Mesodermal cell (in vitro differentiated cells): ENCODE measurements around the gene ULBP3.
A peak's percentile ranks its signal among the peaks of the same experiment; 100 is the strongest.
"Not testable (repeated sequence)": the region's sequence is repeated elsewhere in the genome, so short reads cannot be mapped to it uniquely, and the experiment has no call there.

Experiments used
- H3K27ac ChIP-seq: 2 replicates; pipeline ENCODE4 v1.7.0; 2013; ENCODE audit warnings: mild to moderate bottlenecking, low read depth, low read length, moderate library complexity; ENCODE audit not compliant: severe bottlenecking
- H3K36me3 ChIP-seq: 2 replicates; pipeline ENCODE4 v1.7.1; 2013; ENCODE audit warnings: mild to moderate bottlenecking, low read length, moderate library complexity; ENCODE audit not compliant: control insufficient read depth, insufficient read depth
- H3K4me1 ChIP-seq: one replicate; pipeline ENCODE4 v1.7.1; 2013; ENCODE audit warnings: mild to moderate bottlenecking, low read length; ENCODE audit not compliant: insufficient read depth, control insufficient read depth, poor library complexity, severe bottlenecking
- H3K4me3 ChIP-seq: 2 replicates; pipeline ENCODE4 v1.7.0; 2013; ENCODE audit warnings: low read length, control low read depth, mild to moderate bottlenecking; ENCODE audit not compliant: insufficient read depth, poor library complexity, severe bottlenecking; ENCODE audit errors: extremely low read depth
- H3K9me3 ChIP-seq: 2 replicates; pipeline ENCODE4 v1.7.1; 2013; ENCODE audit warnings: mild to moderate bottlenecking, low read length, moderate library complexity; ENCODE audit not compliant: control insufficient read depth
- WGBS, 2 experiments: methylation state at CpG; one replicate each; pipeline ENCODE4 v1.1.5; 2013; ENCODE audit warnings: missing lambda C conversion rate in 2 of 2; ENCODE audit not compliant: insufficient coverage in 2 of 2; 5-methylcytosine and 5-hydroxymethylcytosine counted together

The ULBP3 gene

DNA sequence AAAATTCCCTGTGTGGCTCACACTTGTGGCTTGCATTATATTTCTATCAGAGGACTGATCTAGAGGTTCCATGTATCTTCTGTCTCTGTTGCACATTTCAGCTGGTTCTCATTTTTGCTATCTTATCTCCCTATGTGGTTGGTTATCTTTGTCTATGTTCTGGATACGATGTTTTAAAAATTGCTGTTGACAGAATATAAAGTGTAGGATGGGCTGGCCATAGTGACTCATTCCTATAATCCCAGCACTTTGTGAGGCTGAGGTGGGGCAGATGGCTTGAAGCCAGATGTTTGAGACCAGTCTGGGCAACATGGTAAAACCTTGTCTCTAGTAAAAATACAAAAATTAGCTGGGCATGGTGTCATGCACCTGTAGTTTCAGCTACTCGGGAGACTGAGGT lies 9.9 kb upstream of the ULBP3 start:
- Histone ChIP-seq H3K4me3 (no peak overlapping the region), H3K27ac (no peak overlapping the region), H3K36me3 (no peaks in the 10 kb centered on the region), H3K9me3 (no peaks in the 10 kb centered on the region), H3K4me1 (peaks cover 11% of the 10 kb centered on the region)
- 100% methylated on average over 1 of the region's 2 CpGs for WGBS, 2 experiments

- Histone ChIP-seq H3K27ac (no peak overlapping the region), H3K9me3 (no peaks in the 10 kb centered on the region), H3K4me3 (no peak overlapping the region), H3K4me1 (peaks cover 18% of the 10 kb centered on the region), H3K36me3 (no peaks in the 10 kb centered on the region)
- 55 to 68% methylated on average over 4 to 6 of the region's 8 CpGs for WGBS, 2 experiments
Measured at GRCh38 chr6:150076196-150076893, 7.4 kb upstream of the ULBP3 start.

- no CpG with 5 or more reads among the region's 2 CpGs for WGBS, 2 experiments
- Histone ChIP-seq H3K4me1 (peaks cover 18% of the 10 kb centered on the region), H3K27ac (no peak overlapping the region), H3K4me3 (no peak overlapping the region), H3K9me3 (no peaks in the 10 kb centered on the region), H3K36me3 (no peaks in the 10 kb centered on the region)
Measured at GRCh38 chr6:150075034-150075421, 6.1 kb upstream of the ULBP3 start.

GRCh38 chr6:150074396-150075033 lies 5.6 kb upstream of the ULBP3 start:
- H3K4me3 ChIP-seq, H3K36me3 ChIP-seq, H3K9me3 ChIP-seq, H3K27ac ChIP-seq: not testable (repeated sequence)
- 93 to 100% methylated on average over 1 to 2 of the region's 4 CpGs for WGBS, 2 experiments
- H3K4me1 ChIP-seq, result peaks cover 17% of the 10 kb centered on the region

DNA sequence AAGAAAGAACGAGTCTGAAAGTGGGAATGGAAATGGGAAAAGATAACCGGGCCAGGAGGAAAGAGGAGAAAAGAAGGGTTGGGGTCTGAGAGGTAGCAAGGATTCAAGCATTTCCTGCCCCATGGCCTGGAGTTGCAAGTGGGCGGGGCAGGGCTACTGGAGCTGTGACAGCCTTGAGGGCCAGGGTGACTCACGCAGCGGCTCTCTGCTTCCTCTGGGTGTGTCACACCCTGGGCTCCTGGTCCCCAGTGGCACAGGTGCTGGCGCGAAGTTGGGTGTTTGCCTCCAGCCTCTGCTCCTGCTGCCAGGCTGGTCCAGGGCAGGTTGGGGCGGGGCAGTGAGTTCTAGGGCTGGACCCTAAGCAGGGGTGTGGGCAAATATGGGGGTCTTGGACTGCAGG lies 3.3 kb upstream of the ULBP3 start:
- H3K9me3 ChIP-seq, result no peaks in the 10 kb centered on the region
- 58 to 81% methylated on average over 5 to 8 of the region's 8 CpGs for WGBS, 2 experiments
- H3K4me3 ChIP-seq, result no peak overlapping the region
- peaks cover 17% of the 10 kb centered on the region for H3K4me1 ChIP-seq
- H3K36me3 ChIP-seq, result no peaks in the 10 kb centered on the region
- H3K27ac ChIP-seq, result no peak overlapping the region

DNA sequence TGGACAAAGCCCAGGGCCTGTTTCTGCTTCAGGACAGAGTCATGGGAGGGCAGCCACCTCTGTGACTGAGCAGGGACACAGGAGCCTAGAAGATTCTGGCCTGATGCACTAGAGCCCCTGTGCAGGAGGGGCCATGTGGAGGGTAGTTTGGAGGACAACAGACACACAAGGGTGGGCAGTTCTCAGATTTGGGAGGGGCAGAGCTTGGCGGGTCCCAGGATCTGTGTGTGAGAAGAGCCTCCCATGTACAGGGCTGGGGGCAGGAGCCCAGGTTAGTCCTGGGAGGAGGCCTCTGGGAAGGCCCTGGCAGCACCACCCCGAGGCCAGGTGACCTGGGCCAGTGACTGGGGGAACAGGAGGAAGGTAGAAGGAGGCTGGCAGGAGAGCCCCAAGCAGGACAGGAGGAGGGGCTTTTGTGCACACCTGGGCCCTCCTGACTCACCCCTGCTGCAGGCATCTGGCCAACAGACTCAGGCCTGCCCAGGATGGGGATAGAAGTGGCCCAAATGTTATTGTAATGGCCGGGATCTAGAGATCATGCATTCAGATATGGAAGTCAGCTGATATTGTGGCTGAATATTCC lies 1.4 kb upstream of the ULBP3 start:
- no peak overlapping the region for H3K27ac ChIP-seq
- H3K4me3 ChIP-seq, result no peak overlapping the region
- WGBS, 2 experiments, result 82 to 96% methylated on average over 3 of the region's 3 CpGs
- peaks cover 13% of the 10 kb centered on the region for H3K4me1 ChIP-seq
- no peaks in the 10 kb centered on the region for H3K36me3 ChIP-seq
- no peaks in the 10 kb centered on the region for H3K9me3 ChIP-seq

- H3K4me3 ChIP-seq, result peak overlapping the region; percentile 65
- H3K4me1 ChIP-seq, result peaks cover 10% of the 10 kb centered on the region
- no peaks in the 10 kb centered on the region for H3K36me3 ChIP-seq
- H3K9me3 ChIP-seq, result no peaks in the 10 kb centered on the region
- H3K27ac ChIP-seq, result no peak overlapping the region
- WGBS, 2 experiments, result 78 to 81% methylated on average over 9 to 11 of the region's 11 CpGs
Measured at GRCh38 chr6:150069706-150070105, 785 bp upstream of the ULBP3 start.

DNA sequence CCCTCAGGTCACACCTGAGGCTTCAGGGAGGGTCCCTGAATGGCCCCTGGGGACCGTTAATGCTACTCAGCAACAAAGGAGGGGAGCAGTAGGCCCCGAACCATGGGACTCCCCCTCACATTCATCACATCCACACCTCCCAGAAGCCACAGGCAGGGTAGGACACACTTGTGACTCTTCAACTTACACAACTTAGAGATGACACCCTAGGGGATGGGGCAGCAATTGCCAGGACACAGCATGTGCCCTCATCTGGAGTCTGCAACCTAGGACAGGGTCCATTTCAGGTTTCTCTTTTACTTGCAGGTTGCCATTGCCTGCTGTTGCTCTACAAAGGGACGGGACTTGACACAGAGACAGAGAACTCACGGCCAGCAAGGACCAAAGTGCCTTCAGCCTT lies 770 bp downstream of the ULBP3 start:
- 26 to 45% methylated on average over 2 to 4 of the region's 4 CpGs for WGBS, 2 experiments
- no peaks in the 10 kb centered on the region for H3K9me3 ChIP-seq
- peaks cover 10% of the 10 kb centered on the region for H3K4me1 ChIP-seq
- no peak overlapping the region for H3K27ac ChIP-seq
- H3K36me3 ChIP-seq, result no peaks in the 10 kb centered on the region
- H3K4me3 ChIP-seq, result peak overlapping the region; percentile 65

DNA sequence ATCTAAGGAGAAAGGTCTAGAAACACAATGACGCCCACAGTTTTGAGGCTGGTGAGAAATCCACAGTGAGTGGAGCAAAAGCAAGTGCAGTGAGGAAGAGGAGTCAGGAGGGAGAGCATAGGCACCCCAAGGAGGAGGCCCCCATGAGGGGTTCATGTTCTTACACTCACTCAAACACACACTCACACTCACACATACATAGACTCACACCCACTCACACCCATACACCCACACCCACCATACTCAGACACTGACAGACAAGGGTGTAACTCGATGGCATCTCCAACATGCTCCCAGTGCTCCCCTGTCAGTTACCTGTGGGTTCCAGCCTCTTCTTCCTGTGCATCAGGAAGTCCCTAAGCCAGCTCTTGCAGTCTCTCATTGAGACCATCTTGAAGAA lies 3.8 kb downstream of the ULBP3 start:
- Histone ChIP-seq H3K4me3 (no peak overlapping the region), H3K9me3 (no peaks in the 10 kb centered on the region), H3K36me3 (peaks cover 10% of the 10 kb centered on the region), H3K4me1 (peaks cover 4% of the 10 kb centered on the region), H3K27ac (no peak overlapping the region)
- 53 to 94% methylated on average over 1 to 2 of the region's 2 CpGs for WGBS, 2 experiments

DNA sequence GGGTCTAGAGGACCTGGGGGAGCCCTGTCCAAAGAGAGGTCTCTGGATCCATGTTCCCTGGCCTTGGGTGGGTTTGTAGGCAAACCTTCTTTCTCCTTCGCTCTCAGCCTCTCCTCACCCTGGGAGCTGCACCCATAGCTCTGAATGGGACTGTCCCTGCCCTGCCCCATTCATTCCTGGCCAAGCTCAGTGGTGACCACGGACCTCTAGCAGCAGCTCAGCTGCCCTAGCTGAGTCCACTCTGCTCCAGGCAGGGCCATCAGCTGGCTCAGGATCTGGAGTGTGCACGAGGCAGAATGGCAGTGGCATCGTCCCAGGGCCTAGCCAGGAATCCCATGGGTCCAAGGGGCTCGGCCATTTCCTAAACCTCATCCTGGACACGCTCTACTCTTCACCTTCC lies 5.3 kb downstream of the ULBP3 start:
- no peak overlapping the region for H3K4me3 ChIP-seq
- peaks cover 10% of the 10 kb centered on the region for H3K36me3 ChIP-seq
- peaks cover 4% of the 10 kb centered on the region for H3K4me1 ChIP-seq
- H3K9me3 ChIP-seq, result no peaks in the 10 kb centered on the region
- no peak overlapping the region for H3K27ac ChIP-seq
- WGBS, 2 experiments, result 80 to 84% methylated on average over 5 to 6 of the region's 6 CpGs

DNA sequence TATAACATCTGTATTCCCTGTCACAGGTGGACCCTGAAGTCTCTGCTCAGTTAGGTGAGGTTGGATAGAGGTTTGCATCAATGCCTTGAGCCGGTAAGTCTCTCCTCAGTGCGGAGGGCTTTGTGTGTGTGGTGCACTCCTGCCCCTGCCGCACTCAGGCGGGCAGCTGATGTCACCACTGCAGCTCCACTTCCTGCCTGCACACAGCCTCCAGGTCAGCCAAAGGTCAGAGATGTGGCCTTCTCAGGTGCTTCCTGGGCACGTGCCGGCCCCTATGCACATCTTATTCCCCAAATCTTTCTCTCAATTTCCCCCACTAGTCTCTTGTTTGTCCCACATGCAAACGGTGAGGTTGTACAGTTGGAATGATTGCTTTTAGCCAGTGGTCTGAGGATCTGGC lies 8.9 kb downstream of the ULBP3 start:
- not testable (repeated sequence) for H3K36me3 ChIP-seq, H3K9me3 ChIP-seq, H3K4me1 ChIP-seq, H3K4me3 ChIP-seq, H3K27ac ChIP-seq
- WGBS, 2 experiments, result 97 to 98% methylated on average over 4 to 5 of the region's 7 CpGs
